Heart left ventricle (tissue), 13 donors: ENCODE measurements around the gene FAM9A.
"Not testable (repeated sequence)": the region's sequence is repeated elsewhere in the genome, so short reads cannot be mapped to it uniquely, and the experiment has no call there.

Source experiments
- CTCF ChIP-seq, 12 donors: fragments of 200-600 bp; sonication (generic) in 4 of 12; IDR thresholded peaks; one replicate each; pipeline versions ENCODE4 v1.5.0 to v1.8.0; 2018 to 2022; ENCODE audit warnings: antibody characterized with exemption in 12 of 12, mild to moderate bottlenecking in 5 of 12
- POLR2A ChIP-seq, 2 donors: fragments of 450-650 bp; IDR thresholded peaks; one replicate each; pipeline ENCODE4 v1.6.1; 2017; ENCODE audit warnings: antibody characterized with exemption in 2 of 2, mild to moderate bottlenecking in 2 of 2, moderate library complexity in 2 of 2
- donor health status: ischemic (EF 13 %, LVEDD 7.1; RV severe dilation, severe dysfunction).
- donor health status: DM: no; HTN: yes; CAD: no.
- donor health status: DM: no; HTN: no; CAD: no.
- donor health status: ischemic (EF 25% LVEDD 6.9; RV normal size, moderate dysfunction).
- donor health status: ischemic (EF 25% LVEDD 5.7; RV mildly dilated, moderate dysfunction).
- donor health status: ischemic (EF 35%, LVEDD 5.7; RV mildly dilated, moderate dysfunction).
- donor health status: nonischemic (EF 11% LVEDD 7.7; RV severe dilation, severe dysfunction).
- donor health status: DM: yes; HTN: yes; CAD: no.
- donor health status: PGD.
- donor health status: ischemic (EF 29% LVEDD 5.4; RV normal size, mild dysfunction).
- donor health status: nonischemic (EF 23%, LVEDD 6.1; RV moderate dilation, normal function).

- not testable (repeated sequence) for TF ChIP-seq CTCF, POLR2A (IDR thresholded peaks at IDR 0.05)
These were observed 832 bp downstream of the FAM9A start for GRCh38 chrX:8800351-8800750.
